HCT116 (cell line): ENCODE results near the gene GRIN3A. TPM values are rescaled to one million over a fixed set of nuclear protein-coding genes. Genes with fewer than 3 reads are reported as not detected.

Experiments used
- ATAC-seq: fragments of 200-7000 bp; cut with Tn5 transposase; 2 replicates; pipeline ENCODE4 v1.9.1; 2020; ENCODE audit warnings: mild to moderate bottlenecking, moderate library complexity
- BruUV-seq: library from RNA; stranded (reverse); fragments of 400-500 nt; replicated peaks from 2 replicates; lab custom pipeline; 2021; lab: Mats Ljungman, UMichigan
- CTCF ChIA-PET: fragments of 300-600 bp; sonication (Branson Sonifier 250); formaldehyde crosslinking; loops from one replicate; lab custom pipeline; 2021; ENCODE audit warnings: antibody characterized with exemption; lab: Charles Lee
- POLR2A ChIA-PET: fragments of 300-600, 350-600 bp; sonication (Branson Sonifier 250); formaldehyde crosslinking; loops from one replicate; lab custom pipeline; 2021; ENCODE audit warnings: antibody characterized with exemption; lab: Charles Lee
- RAD21 ChIA-PET, 2 experiments: fragments of 300-600 bp; sonication (Branson Sonifier 250); formaldehyde crosslinking; loops; one replicate each; lab custom pipeline; 2023; ENCODE audit warnings: low total read pairs in 2 of 2; ENCODE audit not compliant: uncharacterized antibody in 2 of 2, unreplicated experiment in 2 of 2, low non-redundant PET in 1 of 2; lab: Charles Lee
- DNase-seq: peaks from one replicate; pipeline ENCODE4 v3.0.0-alpha.2; 2010; ENCODE audit warnings: low read depth, low spot score
- H2AFZ ChIP-seq: fragments of 200-600 bp; shearing (Covaris generic), sonication (generic); 2 replicates; pipeline ENCODE4 v1.6.1; 2017; ENCODE audit warnings: low read depth, mixed run types, mixed read lengths, antibody characterized with exemption, low read length; ENCODE audit not compliant: poor library complexity, severe bottlenecking
- H3K27ac ChIP-seq: 2 replicates; pipeline ENCODE4 v1.5.1; 2012; ENCODE audit warnings: low read depth, low read length
- H3K27me3 ChIP-seq: fragments of 200-600 bp; sonication (generic); 2 replicates; pipeline ENCODE4 v1.6.1; 2016; ENCODE audit warnings: mixed run types, low read length, mixed read lengths; ENCODE audit not compliant: insufficient read depth
- H3K36me3 ChIP-seq, 2 experiments: fragments of 200-500 bp in 1 of 2; fragments of 200-600 bp in 1 of 2; sonication (Bioruptor generic) in 1 of 2; sonication (generic) in 1 of 2; 2 replicates each; pipeline versions ENCODE4 v1.5.1 to v1.6.1; 2014 to 2016; ENCODE audit warnings: low read length in 2 of 2, inconsistent platforms in 1 of 2, mixed read lengths in 1 of 2, mixed run types in 1 of 2; ENCODE audit not compliant: insufficient read depth in 2 of 2, control insufficient read depth in 1 of 2
- H3K4me1 ChIP-seq, 2 experiments: fragments of 200-600 bp in 1 of 2; sonication (generic) in 1 of 2; 2 replicates each; pipeline versions ENCODE4 v1.5.1 to v1.6.1; 2012 to 2017; ENCODE audit warnings: low read length in 2 of 2, inconsistent platforms in 1 of 2, mild to moderate bottlenecking in 1 of 2, mixed read lengths in 1 of 2, mixed run types in 1 of 2, moderate library complexity in 1 of 2; ENCODE audit not compliant: insufficient read depth in 2 of 2, control insufficient read depth in 1 of 2
- H3K4me2 ChIP-seq: fragments of 200-600 bp; sonication (generic); 2 replicates; pipeline ENCODE4 v1.6.1; 2017; ENCODE audit warnings: mixed run types, low read length, mixed read lengths
- H3K4me3 ChIP-seq, 2 experiments: fragments of 200-600 bp in 1 of 2; sonication (generic) in 1 of 2; replicated peaks in 1 of 2; 2 replicates each; pipeline ENCODE4 v1.5.1; 2011 to 2016; ENCODE audit warnings: low read length in 2 of 2, control low read depth in 1 of 2, low read depth in 1 of 2, mild to moderate bottlenecking in 1 of 2, mixed read lengths in 1 of 2, mixed run types in 1 of 2
- H3K79me2 ChIP-seq: fragments of 200-600 bp; sonication (generic); 2 replicates; pipeline ENCODE4 v1.6.1; 2017; ENCODE audit warnings: mild to moderate bottlenecking, mixed run types, low read length, moderate library complexity, mixed read lengths; ENCODE audit not compliant: insufficient read depth
- H3K9ac ChIP-seq: fragments of 200-600 bp; sonication (generic); 2 replicates; pipeline ENCODE4 v1.6.1; 2016; ENCODE audit warnings: low read length, mixed read lengths
- H3K9me2 ChIP-seq: fragments of 200-600 bp; sonication (generic), shearing (Covaris generic); 2 replicates; pipeline ENCODE4 v1.6.1; 2017; ENCODE audit warnings: mixed run types, mild to moderate bottlenecking, moderate library complexity; ENCODE audit not compliant: insufficient read depth
- H3K9me3 ChIP-seq, 2 experiments: fragments of 200-500 bp in 1 of 2; fragments of 200-600 bp in 1 of 2; sonication (Bioruptor generic) in 1 of 2; sonication (generic) in 1 of 2; 2 replicates each; pipeline ENCODE4 v1.6.1; 2014 to 2017; ENCODE audit warnings: low read length in 2 of 2, mixed read lengths in 2 of 2, inconsistent platforms in 1 of 2, low read depth in 1 of 2, mild to moderate bottlenecking in 1 of 2, mixed run types in 1 of 2, moderate library complexity in 1 of 2; ENCODE audit not compliant: control insufficient read depth in 1 of 2, insufficient read depth in 1 of 2
- H4K20me1 ChIP-seq: fragments of 200-600 bp; sonication (generic), shearing (Covaris generic); 2 replicates; pipeline ENCODE4 v1.6.1; 2017; ENCODE audit warnings: mixed run types, mild to moderate bottlenecking, moderate library complexity; ENCODE audit not compliant: insufficient read depth
- CBX3 ChIP-seq: IDR thresholded peaks from 2 replicates; pipeline ENCODE4 v1.6.1; 2012; ENCODE audit warnings: low read depth
- EGR1 ChIP-seq: IDR thresholded peaks from 2 replicates; pipeline ENCODE4 v1.6.1; 2012; ENCODE audit warnings: low read depth
- EZH2 ChIP-seq: fragments of 200-600 bp; sonication (generic); IDR thresholded peaks from 2 replicates; pipeline ENCODE4 v1.6.1; 2017; ENCODE audit warnings: antibody characterized with exemption, mixed run types
- EZH2phosphoT487 ChIP-seq: fragments of 200-600 bp; IDR thresholded peaks from 2 replicates; pipeline ENCODE4 v1.6.1; 2018; ENCODE audit warnings: antibody characterized with exemption, borderline replicate concordance
- FOSL1 ChIP-seq: IDR thresholded peaks from 2 replicates; pipeline ENCODE4 v1.6.1; 2012; ENCODE audit warnings: low read depth
- POLR2AphosphoS5 ChIP-seq: IDR thresholded peaks from 2 replicates; pipeline ENCODE4 v1.6.1; 2011; ENCODE audit warnings: mild to moderate bottlenecking, low read depth, low read length, moderate library complexity
- RAD21 ChIP-seq: IDR thresholded peaks from 2 replicates; pipeline ENCODE4 v1.6.1; 2012; ENCODE audit warnings: low read depth, mild to moderate bottlenecking
- SP1 ChIP-seq: IDR thresholded peaks from 2 replicates; pipeline ENCODE4 v1.6.1; 2012; ENCODE audit warnings: low read depth
- YY1 ChIP-seq: IDR thresholded peaks from 2 replicates; pipeline ENCODE4 v1.6.1; 2011; ENCODE audit warnings: low read length, low read depth, moderate library complexity, mild to moderate bottlenecking; ENCODE audit not compliant: insufficient replicate concordance; ENCODE audit errors: extremely low read depth
- ZNF274 ChIP-seq: fragments of 200-500 bp; sonication (Bioruptor generic); IDR thresholded peaks from 2 replicates; pipeline ENCODE4 v1.6.1; 2014; ENCODE audit warnings: mild to moderate bottlenecking, low read depth, low read length, inconsistent platforms
- intact Hi-C: fragments of 100-400 bp; cut with micrococcal nuclease; formaldehyde crosslinking; loops from 2 replicates; pipeline ENCODE4 v1.10.0; 2022
- total RNA-seq: library from RNA; stranded (reverse); gene quantifications from one replicate; pipeline ENCODE4 v1.2.1, GENCODE V29; 2021; ENCODE audit not compliant: unreplicated experiment
- TF ChIP-seq, protein P1 (sequence below): IDR thresholded peaks from 2 replicates; pipeline ENCODE4 v1.6.1; 2012; ENCODE audit warnings: low read depth
- TF ChIP-seq, protein P2 (sequence below), 3 experiments: fragments of 200-600 bp in 1 of 3; sonication (generic) in 1 of 3; IDR thresholded peaks in 2 of 3; conservative IDR thresholded peaks in 1 of 3; 2 replicates each; pipeline ENCODE4 v1.5.1; 2012 to 2017; ENCODE audit warnings: low read depth in 2 of 3, low read length in 2 of 3, antibody characterized with exemption in 1 of 3, borderline replicate concordance in 1 of 3, control low read depth in 1 of 3, mild to moderate bottlenecking in 1 of 3, mixed read lengths in 1 of 3, mixed run types in 1 of 3, moderate library complexity in 1 of 3; ENCODE audit not compliant: insufficient read depth in 1 of 3
- TF ChIP-seq, protein P3 (sequence below): IDR thresholded peaks from 2 replicates; pipeline ENCODE4 v1.6.1; 2011; ENCODE audit warnings: mild to moderate bottlenecking, low read length, moderate library complexity; ENCODE audit not compliant: insufficient replicate concordance; ENCODE audit errors: extremely low read depth
- TF ChIP-seq, protein P4 (sequence below): IDR thresholded peaks from 2 replicates; pipeline ENCODE4 v1.6.1; 2012

GRIN3A gene
- total RNA-seq, 1 experiment from 2014 or later, result not detected

DNA sequence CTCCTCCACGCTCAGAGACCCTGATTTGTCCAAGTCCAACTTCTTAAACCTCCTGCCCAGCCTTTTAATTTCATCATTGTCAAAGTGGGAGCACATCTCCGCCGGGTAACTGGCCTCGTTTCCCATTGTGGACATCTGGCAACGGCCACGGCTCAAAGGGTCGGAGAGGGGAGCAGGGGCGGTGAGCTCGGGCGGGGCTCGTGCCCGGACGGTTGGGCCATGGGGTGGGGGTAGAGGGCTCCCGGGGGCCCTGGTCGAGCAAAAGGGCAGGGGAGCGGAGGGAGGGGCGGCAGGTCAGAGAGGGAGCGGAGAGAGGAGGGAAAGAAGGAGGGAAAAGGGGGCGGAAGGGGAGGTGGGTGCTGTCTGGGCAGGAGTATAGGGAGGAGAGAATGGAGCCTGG lies 143.7 kb downstream of the GRIN3A start, which contains the start of gene PPP3R2 (continued):
- TF ChIP-seq SP1 (no peak), FOSL1 (no peak), EGR1 (no peak), YY1 (no peak)
- TF ChIP-seq, protein P1, sequence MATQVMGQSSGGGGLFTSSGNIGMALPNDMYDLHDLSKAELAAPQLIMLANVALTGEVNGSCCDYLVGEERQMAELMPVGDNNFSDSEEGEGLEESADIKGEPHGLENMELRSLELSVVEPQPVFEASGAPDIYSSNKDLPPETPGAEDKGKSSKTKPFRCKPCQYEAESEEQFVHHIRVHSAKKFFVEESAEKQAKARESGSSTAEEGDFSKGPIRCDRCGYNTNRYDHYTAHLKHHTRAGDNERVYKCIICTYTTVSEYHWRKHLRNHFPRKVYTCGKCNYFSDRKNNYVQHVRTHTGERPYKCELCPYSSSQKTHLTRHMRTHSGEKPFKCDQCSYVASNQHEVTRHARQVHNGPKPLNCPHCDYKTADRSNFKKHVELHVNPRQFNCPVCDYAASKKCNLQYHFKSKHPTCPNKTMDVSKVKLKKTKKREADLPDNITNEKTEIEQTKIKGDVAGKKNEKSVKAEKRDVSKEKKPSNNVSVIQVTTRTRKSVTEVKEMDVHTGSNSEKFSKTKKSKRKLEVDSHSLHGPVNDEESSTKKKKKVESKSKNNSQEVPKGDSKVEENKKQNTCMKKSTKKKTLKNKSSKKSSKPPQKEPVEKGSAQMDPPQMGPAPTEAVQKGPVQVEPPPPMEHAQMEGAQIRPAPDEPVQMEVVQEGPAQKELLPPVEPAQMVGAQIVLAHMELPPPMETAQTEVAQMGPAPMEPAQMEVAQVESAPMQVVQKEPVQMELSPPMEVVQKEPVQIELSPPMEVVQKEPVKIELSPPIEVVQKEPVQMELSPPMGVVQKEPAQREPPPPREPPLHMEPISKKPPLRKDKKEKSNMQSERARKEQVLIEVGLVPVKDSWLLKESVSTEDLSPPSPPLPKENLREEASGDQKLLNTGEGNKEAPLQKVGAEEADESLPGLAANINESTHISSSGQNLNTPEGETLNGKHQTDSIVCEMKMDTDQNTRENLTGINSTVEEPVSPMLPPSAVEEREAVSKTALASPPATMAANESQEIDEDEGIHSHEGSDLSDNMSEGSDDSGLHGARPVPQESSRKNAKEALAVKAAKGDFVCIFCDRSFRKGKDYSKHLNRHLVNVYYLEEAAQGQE, result no peak

DNA sequence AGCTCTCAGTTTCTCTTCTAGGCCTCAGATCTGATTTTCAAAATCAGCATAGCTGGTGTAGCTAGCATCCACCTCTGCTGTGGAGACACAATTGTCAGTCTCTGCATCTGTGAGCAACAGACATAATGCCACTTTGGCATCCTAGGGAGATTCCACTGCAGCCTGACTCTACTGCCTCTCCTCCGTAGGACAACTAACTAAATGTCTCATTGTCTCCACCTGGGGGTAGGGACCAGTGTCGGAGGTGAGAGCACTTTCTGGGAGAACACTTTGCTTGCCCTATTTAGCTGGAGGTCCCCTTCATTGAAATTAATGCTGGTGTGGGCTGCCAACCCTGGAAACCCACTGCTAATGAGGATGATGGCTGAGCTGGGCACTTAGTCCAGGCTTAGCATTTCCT lies 145.1 kb downstream of the GRIN3A start:
- H3K4me2 ChIP-seq, result no peak overlapping the region
- H3K9me2 ChIP-seq, result no peaks in the 10 kb centered on the region
- ChIA-PET RAD21 (no interaction called here), CTCF (no interaction called here), POLR2A (no interaction called here)
- intact Hi-C loops, result no loop called here
- H3K27me3 ChIP-seq, result peaks cover 9% of the 10 kb centered on the region; the same call in 1 of the 2 replicates
- DNase-seq (no peak), ATAC-seq (peak; percentile 57; the same call in 1 of the 2 replicates)
- no peaks in the 10 kb centered on the region for H4K20me1 ChIP-seq
- H3K79me2 ChIP-seq, result no peaks in the 10 kb centered on the region
- no peaks in the 10 kb centered on the region for H3K36me3 ChIP-seq
- BruUV-seq, result no TSS peak
- peaks cover 0 to 7% of the 10 kb centered on the region in 2 experiments; a peak in 1 of 4 replicates for H3K4me1 ChIP-seq
- H3K9me3 ChIP-seq, result no peaks in the 10 kb centered on the region
- no peak overlapping the region for H2AFZ ChIP-seq
- no peak overlapping the region for H3K9ac ChIP-seq
- no peak overlapping the region for H3K27ac ChIP-seq
- no peak overlapping the region for H3K4me3 ChIP-seq
- TF ChIP-seq EZH2phosphoT487 (no peak), CBX3 (no peak), RAD21 (peak; percentile 14; the same call in 1 of the 2 replicates), FOSL1 (no peak), POLR2AphosphoS5 (no peak), EZH2 (no peak), ZNF274 (no peak), YY1 (no peak)
- TF ChIP-seq, protein P2, sequence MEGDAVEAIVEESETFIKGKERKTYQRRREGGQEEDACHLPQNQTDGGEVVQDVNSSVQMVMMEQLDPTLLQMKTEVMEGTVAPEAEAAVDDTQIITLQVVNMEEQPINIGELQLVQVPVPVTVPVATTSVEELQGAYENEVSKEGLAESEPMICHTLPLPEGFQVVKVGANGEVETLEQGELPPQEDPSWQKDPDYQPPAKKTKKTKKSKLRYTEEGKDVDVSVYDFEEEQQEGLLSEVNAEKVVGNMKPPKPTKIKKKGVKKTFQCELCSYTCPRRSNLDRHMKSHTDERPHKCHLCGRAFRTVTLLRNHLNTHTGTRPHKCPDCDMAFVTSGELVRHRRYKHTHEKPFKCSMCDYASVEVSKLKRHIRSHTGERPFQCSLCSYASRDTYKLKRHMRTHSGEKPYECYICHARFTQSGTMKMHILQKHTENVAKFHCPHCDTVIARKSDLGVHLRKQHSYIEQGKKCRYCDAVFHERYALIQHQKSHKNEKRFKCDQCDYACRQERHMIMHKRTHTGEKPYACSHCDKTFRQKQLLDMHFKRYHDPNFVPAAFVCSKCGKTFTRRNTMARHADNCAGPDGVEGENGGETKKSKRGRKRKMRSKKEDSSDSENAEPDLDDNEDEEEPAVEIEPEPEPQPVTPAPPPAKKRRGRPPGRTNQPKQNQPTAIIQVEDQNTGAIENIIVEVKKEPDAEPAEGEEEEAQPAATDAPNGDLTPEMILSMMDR (IDR thresholded peaks at IDR 0.05 in 2 of 3, conservative IDR thresholded peaks at IDR 0.05 in 1 of 3; ENCODE audit: borderline replicate concordance in 1 of 3, insufficient read depth in 1 of 3, low read depth in 2 of 3, low read length in 2 of 3), result peak in 1 of 3 experiments; percentile 14; a peak in 1 of 6 replicates
- TF ChIP-seq, protein P3, sequence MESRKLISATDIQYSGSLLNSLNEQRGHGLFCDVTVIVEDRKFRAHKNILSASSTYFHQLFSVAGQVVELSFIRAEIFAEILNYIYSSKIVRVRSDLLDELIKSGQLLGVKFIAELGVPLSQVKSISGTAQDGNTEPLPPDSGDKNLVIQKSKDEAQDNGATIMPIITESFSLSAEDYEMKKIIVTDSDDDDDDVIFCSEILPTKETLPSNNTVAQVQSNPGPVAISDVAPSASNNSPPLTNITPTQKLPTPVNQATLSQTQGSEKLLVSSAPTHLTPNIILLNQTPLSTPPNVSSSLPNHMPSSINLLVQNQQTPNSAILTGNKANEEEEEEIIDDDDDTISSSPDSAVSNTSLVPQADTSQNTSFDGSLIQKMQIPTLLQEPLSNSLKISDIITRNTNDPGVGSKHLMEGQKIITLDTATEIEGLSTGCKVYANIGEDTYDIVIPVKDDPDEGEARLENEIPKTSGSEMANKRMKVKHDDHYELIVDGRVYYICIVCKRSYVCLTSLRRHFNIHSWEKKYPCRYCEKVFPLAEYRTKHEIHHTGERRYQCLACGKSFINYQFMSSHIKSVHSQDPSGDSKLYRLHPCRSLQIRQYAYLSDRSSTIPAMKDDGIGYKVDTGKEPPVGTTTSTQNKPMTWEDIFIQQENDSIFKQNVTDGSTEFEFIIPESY, result no peak
- TF ChIP-seq, protein P4, sequence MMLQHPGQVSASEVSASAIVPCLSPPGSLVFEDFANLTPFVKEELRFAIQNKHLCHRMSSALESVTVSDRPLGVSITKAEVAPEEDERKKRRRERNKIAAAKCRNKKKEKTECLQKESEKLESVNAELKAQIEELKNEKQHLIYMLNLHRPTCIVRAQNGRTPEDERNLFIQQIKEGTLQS, result no peak
